ENCODE measurements around the gene RNF25. TPM values are rescaled to one million over a fixed set of nuclear protein-coding genes. Genes with fewer than 3 reads are reported as not detected.

RNF25 gene
- total RNA-seq (2022; extraction: Qiagen RNA extraction; ENCODE audit: low read depth): 43.3 to 48.2 TPM (median 44.4 TPM) in 5 replicates

GRCh38 chr2:218671654-218672566 lies at the start of gene RNF25, which contains the start of gene STK36:
Gene RNF25 (minus strand): TSS chr2:218672002. CDS start chr2:218671970, 32 bp downstream.
Gene STK36 (plus strand): TSS chr2:218672086. CDS start chr2:218672830, 744 bp downstream.

GRCh38 chr2:218710687-218711549 lies 39.1 kb upstream of the RNF25 start, which contains the start of gene TTLL4:
Gene TTLL4 (plus strand): TSS chr2:218710835. CDS start chr2:218737677, 26,842 bp downstream.

GRCh38 chr2:218659258-218659987 lies 12.4 kb downstream of the RNF25 start, which contains the start of the genes BCS1L and ZNF142:
Gene BCS1L (plus strand): TSS chr2:218659683. CDS start chr2:218660988, 1,305 bp downstream.
Gene ZNF142 (minus strand): TSS chr2:218659623. CDS start chr2:218656429, 3,194 bp downstream.

Other genes with a start within 250 kb of the RNF25 start
- 4.3 to 6.3 TPM (median 5.0 TPM) in 5 replicates for gene USP37, start 103.7 kb downstream of the RNF25 start, total RNA-seq (2022; extraction: Qiagen RNA extraction; ENCODE audit: low read depth)
- gene CNOT9, start 103.2 kb downstream of the RNF25 start, total RNA-seq (2022; extraction: Qiagen RNA extraction; ENCODE audit: low read depth): 44.7 to 49.4 TPM (median 45.1 TPM) in 5 replicates
- gene PLCD4, start 64.1 kb downstream of the RNF25 start, total RNA-seq (2022; extraction: Qiagen RNA extraction; ENCODE audit: low read depth): 0.29 to 0.60 TPM (median 0.35 TPM) in 5 replicates
- gene ZNF142, start 12.4 kb downstream of the RNF25 start, total RNA-seq (2022; extraction: Qiagen RNA extraction; ENCODE audit: low read depth): 13.9 to 18.9 TPM (median 15.4 TPM) in 5 replicates
- 39.2 to 51.4 TPM (median 48.7 TPM) in 5 replicates for gene BCS1L, start 12.3 kb downstream of the RNF25 start, total RNA-seq (2022; extraction: Qiagen RNA extraction; ENCODE audit: low read depth)
- 13.5 to 17.3 TPM (median 13.7 TPM) in 5 replicates for gene STK36, start 84 bp upstream of the RNF25 start, total RNA-seq (2022; extraction: Qiagen RNA extraction; ENCODE audit: low read depth)
- 27.1 to 34.0 TPM (median 27.5 TPM) in 5 replicates for gene TTLL4, start 38.8 kb upstream of the RNF25 start, total RNA-seq (2022; extraction: Qiagen RNA extraction; ENCODE audit: low read depth)
- 0.13 to 0.18 TPM (median 0.14 TPM) in 4 of 5 replicates, not detected in the other for gene CYP27A1, start 110.1 kb upstream of the RNF25 start, total RNA-seq (2022; extraction: Qiagen RNA extraction; ENCODE audit: low read depth)
- not detected in 5 replicates for gene PRKAG3, start 159.8 kb upstream of the RNF25 start, total RNA-seq (2022; extraction: Qiagen RNA extraction; ENCODE audit: low read depth)
- gene WNT6, start 187.8 kb upstream of the RNF25 start, total RNA-seq (2022; extraction: Qiagen RNA extraction; ENCODE audit: low read depth): 0.08 to 0.13 TPM (median 0.11 TPM) in 4 of 5 replicates, not detected in the other
- gene WNT10A, start 208.8 kb upstream of the RNF25 start, total RNA-seq (2022; extraction: Qiagen RNA extraction; ENCODE audit: low read depth): 0.06 to 0.24 TPM (median 0.10 TPM) in 4 of 5 replicates, not detected in the other

All from A549 treated with CpdA at 1 μM for 4 hours (cell line).